NCI-H1105 (cell line): ENCODE data around the gene PPP1R14D.
"Not testable (repeated sequence)": the region's sequence is repeated elsewhere in the genome, so short reads cannot be mapped to it uniquely, and the experiment has no call there.

Source experiments
- DNase-seq: peaks from one replicate; lab custom pipeline; 2025; lab: John Stamatoyannopoulos, UW

Gene PPP1R14D, protein sequence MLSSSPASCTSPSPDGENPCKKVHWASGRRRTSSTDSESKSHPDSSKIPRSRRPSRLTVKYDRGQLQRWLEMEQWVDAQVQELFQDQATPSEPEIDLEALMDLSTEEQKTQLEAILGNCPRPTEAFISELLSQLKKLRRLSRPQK

DNA sequence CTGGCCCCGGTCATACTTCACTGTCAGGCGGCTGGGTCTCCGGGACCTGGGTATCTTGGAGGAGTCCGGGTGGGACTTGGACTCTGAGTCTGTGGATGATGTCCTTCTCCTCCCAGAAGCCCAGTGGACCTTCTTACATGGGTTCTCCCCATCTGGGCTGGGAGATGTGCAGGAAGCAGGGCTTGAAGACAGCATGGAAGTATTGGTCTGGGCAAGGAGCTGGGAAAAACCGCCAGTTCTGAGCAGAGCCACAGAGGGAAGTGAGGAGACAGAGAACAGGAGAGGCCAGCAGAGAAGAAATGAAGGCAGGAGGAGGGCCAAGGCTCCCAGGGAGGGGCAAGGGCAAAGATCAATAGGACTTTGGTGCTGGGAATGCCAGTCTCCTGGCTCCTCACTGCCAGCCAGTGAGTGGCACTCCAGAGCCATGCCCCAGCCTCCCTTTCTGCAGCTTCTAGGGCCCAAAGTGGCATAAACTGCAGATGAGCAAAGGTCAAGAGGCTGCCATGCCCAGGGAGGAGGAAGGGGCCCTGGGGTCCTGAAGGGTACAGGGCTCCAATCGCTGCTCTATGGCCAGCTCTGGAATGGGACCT is at the start of gene PPP1R14D:
Gene PPP1R14D (minus strand): TSS at position 262 of the 590 bp plus-strand sequence. CDS start 67 bp downstream, at position 195.
- no peak for DNase-seq

DNA sequence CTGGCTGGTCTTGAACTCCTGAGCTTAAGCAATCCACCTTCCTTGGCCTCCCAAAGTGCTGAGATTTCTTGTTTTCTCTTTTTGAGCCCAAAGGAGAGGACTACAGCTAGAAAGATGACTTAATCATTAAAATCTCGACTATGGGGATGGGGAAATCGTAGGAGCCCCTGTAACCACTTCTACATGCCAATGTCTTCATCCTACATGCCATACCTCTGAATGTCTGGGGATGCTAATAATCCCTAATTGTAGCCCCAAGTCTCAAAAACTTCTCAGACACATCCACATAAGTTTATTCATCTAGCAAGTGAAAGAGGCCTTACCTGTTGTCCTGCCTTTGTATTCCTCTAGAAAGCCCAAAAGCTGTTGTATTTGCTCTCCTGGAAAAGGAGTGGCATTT is 49.2 kb upstream of the PPP1R14D start:
- DNase-seq, result no peak

DNA sequence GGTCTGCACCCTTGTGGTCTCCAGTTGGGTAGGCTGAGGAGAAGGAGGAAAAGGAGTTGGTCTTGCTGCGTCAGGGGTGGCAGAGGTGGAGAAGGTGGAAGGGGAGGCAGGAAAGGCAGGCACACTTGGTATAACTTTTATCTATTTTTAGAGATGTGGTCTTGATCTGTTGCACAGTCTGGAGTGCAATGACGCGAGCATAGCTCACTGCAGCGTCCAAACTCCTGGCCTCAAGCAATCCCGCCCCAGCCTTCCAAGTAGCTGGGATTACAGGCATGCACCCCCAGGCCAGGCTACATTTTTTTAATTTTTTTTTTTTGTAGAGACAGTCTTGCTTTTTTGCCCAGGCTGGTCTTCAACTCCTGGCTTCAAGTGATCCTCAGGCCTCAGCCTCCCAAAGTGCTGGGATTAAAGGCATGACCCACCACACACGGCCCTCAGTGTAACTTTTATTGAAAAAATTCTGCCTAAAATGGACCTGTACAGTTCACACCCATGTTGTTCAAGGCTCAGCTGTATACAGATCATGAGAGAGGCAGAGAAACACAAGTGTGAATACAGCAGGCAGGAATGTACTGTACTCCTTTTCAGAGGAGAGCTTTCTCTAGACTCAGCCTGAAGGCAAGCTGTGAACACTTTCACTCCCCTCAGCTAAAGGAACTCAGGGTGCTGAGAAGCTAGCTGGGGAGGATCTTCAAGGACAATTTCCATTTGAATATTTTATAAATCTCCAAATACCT is 47.7 kb upstream of the PPP1R14D start:
- no peak for DNase-seq

DNA sequence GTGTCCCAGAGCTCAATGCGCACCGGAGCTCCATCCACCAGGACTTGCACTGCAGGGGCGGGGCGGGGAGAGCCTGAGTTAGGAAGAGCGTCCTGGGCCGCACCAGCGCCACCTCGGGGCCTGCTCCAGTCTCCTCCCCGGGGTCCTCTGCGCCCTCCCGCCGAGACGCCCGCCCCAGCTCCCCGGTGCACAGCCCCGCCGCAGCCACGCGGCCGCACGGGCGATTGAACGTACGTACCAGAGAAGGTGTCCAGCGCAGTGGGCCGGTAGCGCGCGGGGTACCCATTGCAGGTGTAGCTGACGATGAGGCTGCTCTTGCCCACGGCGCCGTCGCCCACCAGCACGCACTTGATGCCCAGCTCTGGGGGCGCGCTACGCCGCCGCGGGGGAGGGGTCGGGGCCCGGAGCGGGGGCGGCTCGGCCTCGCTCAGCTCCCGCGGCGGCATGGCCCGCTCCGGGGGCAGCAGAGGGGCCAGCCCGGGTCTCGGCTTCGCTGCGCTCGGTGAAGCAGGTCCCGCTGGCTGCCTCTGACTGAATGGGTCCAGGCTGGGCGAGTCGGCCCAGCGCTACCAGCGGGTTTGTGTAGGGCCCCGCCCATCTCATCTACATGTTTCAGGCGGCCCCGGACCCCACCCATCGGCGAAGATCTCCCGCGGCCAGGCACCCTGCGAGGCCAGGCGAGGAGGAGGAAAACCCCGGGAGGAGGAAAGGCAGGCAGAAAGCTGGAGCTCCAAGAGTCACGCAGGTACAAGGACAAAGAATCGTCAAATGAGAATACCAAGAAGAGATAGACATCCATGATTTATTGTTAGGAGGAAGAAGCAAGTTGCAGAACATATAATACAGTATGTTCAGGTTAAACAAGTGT is 45.4 kb upstream of the PPP1R14D start, which contains the start of gene RHOV:
Gene RHOV (minus strand): TSS at position 541 of the 868 bp plus-strand sequence. CDS start 95 bp downstream, at position 446.
- DNase-seq, result peak; percentile 53

DNA sequence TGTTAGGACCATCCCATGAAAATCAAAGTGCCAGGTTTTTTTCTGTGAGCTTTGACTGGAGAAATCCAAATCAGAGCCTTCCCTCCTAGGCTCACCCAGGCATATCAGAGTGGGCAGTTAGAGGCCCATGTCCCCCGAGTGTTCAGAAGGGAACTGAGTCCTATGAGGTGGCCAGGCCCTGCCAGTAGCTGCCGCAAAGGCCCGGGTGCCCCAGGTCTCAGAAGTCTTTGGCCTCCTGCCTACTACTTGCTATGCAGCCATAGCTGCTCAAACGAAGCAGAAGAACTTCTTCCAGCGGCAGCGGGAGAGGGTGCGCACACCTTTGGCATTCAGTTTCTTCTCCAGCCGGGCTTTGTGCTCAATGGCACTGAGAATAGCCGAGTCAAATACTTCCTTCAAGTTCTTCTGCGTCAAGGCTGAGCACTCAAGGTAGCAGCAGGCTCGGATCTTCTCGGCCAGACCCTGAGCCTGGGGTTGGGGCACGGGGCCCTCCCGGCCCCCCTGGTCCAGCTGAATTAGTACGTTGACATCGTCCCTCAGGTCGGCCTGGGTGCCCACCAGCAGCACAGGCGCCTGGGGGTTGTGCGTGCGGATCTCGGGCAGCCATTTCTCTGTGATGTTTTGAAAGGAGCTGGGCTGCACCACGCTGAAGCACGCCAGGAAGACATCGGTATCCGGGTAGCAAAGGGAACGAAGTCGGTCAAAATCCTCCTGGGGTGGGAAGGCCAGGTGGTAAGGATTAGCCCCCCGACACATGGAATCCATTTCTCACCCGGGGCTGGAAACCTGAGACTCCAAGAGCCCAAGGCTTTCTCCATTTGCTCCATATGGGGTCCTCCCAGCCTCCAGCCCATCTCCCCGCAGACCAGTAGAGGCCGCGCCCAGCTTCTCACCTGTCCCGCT is 44.5 kb upstream of the PPP1R14D start:
- no peak for DNase-seq

DNA sequence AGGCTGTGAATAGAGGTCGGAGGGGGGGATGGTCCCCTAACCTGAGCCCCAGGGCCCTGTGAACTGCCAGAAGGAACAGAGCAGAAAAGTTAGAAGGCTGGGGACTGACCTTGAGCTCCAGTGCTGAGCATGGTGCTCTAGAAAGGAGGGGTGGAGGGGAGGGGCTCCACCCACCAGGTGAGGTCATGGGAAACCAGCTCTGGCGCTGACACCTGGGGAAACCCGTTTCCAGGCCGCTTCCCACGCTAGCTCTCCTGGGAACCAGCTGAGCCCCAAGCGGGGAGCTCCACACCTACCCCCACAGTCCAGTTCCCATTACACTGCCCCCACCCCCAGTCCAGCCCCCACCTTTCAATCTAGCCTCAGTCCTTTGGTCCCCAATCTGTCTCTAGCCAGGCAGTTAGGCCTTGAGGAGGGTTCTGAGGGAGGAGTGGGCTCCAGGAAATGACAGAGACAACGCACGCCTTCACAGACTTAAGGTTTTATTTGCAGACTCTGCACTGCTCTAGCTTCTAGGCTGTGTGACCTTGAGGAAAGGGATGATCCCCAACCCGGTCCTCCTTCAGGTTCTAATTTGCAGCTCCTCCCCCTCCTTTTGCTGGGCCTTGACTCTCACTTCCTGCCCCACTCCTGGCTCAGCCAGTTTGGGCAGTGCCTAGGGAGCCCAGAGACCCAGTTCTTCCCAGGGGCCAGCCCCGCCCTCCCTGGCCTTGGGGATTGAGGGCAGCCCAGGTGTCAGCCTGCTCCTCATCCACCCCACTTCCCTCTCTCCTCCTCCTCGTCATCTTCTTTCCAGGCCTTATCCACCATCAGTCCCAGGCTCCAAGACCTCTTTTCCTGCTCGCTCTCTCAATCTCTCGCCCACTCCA is 43.5 kb upstream of the PPP1R14D start:
- no peak for DNase-seq

DNA sequence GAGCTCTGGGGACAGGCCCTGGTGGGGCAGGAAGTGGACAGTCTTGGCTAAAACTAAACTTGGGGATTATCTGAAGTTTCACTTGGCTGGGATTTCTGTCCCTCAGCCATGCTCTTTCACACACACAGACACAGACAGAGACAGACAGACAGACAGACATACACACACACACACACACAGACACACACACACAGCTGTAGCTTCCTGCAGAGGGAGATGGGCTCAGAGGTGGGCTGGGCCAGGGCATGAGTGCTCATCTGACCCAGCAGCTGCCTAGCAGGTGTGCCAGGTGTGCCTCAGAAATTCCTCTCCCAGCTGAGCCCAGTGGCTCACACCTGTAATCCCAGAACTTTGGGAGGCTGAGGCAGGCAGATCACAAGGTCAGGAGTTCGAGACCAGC is 42.2 kb upstream of the PPP1R14D start:
- no peak for DNase-seq

DNA sequence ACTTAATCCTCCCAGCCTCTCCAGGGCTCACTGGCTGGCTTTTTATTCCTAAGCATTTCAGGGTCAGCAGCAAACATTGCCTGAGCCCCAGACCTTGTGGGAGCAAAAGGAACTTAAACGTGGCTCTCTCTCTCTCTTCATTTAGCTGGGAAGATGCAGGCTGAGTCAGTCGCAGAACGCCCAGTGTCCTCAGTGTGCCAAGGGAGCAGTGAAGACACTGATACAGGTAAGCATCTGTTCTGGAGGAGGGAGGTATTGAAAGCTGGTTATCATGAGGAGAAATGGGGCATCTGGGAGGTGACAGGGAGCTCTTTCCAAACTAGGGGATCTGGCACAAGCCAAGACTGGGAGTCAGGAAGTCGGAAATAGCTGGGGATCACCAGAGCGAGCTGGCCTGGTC is 41.2 kb upstream of the PPP1R14D start:
- no peak for DNase-seq

DNA sequence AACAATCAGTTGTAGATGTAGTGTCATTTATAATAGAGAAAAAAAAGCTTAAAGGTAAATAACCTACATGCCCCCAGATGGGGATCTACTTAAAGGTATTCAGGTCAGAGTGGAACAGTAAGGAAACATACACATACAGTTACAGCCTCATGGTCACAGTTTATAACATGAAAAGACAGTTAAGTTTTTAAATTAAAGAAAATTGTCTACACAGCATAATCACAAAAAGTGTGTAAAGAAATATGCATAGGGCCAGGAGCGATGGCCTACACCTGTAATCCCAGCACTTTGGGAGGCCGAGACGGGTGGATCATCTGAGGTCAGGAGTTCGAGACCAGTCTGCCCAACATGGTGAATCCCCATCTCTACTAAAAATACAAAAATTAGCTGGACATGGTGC is 38.7 kb upstream of the PPP1R14D start:
- DNase-seq, result no peak

DNA sequence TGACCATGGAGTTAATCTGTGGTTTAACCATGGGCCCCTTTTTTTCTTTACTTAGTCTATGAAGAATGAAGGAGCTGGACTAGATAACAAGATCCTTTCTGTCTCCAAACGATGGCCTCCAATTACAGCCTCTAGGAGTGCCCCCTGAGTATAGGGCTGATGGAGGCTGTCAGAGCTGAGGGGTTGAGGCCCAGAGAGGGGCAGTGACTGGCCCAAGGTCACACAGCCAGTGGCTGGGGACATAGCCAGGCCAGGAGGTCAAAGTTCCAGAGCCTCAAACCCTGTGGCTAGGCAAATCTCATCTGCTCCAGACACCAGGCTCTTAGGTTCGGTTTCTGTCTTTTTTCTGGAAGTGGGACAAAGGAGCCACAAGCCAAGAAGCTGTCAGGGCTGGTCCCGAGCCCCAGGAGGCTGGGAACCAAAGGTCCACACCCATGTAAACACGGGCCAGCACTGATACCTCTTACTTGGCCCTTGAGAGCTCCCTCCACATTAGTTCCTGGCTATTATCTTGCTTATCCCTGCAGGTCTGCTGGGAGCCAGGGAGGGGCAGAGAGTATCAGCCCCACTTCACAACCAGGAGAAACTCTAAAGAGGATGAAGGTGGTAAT is 35.3 kb upstream of the PPP1R14D start:
- DNase-seq, result no peak

DNA sequence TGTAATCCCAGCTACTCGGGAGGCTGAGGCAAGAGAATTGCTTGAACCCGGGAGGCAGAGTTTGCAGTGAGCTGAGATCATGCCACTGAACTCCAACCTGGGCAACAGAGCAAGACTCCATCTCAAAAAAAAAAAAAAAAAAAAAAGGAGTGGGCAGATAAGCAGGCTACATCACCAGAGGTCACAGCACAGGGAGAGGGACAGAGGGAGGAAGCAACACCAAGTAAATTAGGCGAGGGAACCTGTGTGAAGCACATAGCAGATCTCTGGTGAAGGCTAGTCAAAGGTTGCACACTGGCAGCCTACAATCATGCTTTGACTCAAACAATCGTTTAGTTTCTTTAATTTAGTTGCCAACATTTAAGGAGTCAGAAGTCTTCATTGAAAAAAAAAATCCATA is 32.6 kb upstream of the PPP1R14D start:
- not testable (repeated sequence) for DNase-seq

DNA sequence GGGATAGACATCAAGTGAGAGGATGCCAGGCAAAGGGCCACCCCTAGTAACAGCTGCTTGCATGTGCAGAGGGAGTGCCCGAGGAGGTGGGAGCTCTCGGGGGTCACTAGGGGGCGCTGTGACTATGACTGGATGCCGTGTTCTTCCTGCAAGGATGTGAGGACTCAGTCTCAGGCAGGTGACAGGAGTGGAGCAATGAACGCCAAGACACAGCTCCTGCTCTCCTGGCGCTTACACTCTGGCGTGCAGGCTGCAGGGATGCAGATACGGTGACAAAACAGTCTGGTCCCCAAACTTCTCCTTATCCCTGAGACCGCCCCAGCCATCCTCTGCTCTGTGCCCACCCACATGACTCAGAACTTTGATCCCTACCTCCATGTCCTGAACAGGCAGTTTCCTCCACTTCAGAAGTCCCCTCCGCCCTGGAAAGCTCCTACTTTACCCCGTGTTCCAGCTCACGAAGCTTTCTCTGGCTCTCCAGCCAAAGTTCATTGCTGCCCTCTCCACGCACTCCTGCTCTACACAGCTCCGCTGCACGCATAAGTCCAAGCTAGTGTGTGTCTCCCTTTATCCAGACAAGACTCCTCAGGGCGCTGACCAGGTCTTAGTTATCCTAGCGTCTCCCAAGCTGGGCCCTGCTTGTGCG is 30.8 kb upstream of the PPP1R14D start:
- DNase-seq, result no peak

DNA sequence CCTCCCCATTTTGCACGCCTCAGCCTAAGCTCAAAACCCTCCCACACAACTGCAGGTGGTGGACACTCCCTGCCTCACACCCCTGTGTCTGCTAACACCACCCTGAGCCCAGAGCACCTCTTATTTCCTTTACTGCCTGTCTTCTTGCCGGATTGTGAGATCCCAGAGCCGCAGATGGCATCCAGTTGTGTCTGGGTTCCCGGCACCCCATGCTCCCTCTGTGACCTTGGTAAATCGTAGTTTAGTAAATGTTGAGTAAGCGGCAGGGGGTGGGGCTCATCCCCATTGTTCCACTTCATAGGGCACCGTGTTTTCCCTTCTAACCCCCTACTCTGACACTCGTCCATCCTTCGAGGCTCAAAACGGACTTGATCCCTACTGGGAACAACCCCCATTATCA is 30.2 kb upstream of the PPP1R14D start:
- no peak for DNase-seq

DNA sequence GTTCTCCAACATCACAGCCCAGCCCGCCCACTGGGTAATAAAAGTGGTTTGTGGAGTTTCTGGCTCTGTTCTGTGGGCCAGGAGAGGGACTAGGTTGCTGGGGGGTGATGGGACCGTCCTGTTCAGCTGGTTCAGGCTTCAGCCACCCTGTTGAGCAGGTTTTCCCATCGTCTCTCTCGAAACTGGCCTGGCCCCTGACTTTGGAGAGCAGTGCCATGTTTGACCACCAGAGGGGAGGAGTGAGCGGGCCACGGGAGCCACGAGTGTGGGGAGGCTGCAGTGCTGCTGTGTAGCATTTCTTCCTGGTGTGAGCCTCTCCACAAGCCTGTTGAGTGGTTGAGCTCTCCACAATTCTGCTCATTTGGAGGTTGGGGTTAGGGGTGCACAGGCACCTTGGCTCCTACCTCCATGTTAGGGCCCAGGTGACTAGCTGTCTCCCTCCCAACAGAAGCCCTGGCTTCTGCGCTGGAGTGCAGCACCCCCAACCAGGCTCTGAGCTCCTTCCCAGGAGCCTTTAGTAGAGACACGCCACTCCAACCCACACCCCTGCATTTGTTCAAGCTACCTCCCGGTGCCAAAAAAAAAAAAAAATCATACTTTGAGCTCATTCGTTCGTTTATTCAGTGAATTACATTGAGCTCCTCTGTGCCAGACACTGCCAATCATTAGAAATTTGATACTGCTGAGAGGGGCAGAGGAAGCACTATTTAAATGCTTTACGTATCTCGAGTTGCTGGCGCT is 29.3 kb upstream of the PPP1R14D start:
- DNase-seq, result peak; percentile 51

DNA sequence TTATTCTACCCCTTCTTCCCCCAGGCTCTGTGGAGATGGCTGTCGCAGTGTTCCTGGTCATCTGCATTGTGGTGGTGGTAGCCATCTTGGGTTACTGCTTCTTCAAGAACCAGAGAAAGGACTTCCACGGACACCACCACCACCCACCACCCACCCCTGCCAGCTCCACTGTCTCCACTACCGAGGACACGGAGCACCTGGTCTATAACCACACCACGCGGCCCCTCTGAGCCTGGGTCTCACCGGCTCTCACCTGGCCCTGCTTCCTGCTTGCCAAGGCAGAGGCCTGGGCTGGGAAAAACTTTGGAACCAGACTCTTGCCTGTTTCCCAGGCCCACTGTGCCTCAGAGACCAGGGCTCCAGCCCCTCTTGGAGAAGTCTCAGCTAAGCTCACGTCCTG is 28.2 kb upstream of the PPP1R14D start:
- DNase-seq, result no peak

DNA sequence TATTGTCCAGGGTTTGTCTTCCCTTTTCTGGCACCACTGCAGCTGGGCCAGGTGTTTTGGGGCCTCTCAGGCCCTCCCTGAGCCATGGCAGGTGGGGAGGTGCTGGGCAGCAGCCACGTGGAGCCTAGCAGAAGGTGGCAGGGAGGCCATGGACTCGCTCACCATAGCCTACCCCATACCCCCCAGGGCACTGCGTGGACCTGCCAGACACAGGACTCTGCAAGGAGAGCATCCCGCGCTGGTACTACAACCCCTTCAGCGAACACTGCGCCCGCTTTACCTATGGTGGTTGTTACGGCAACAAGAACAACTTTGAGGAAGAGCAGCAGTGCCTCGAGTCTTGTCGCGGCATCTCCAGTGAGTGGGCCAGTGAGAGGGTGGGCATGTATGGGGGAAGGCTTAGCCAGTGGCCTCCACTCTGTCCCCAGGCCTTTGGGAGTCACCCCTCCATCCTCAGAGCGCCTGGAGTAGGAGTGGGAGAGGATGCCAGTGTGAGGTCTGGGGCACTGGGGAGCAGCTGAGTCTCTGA is 27.3 kb upstream of the PPP1R14D start:
- DNase-seq, result no peak

DNA sequence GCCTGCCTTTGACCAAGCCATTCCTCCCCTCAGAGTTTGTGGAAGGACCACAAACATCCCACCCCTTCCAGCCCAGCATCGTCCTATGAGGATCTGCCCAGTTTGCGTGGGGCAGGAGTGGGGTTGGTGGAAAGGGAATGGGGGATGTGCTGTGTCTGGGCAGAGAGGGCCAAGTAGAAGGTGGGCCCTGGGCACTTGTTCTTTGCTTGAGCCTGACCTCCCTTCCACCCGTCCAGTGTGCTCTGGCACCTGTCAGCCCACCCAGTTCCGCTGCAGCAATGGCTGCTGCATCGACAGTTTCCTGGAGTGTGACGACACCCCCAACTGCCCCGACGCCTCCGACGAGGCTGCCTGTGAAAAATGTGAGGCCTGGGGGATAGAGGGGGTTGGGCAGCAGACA is 25.7 kb upstream of the PPP1R14D start:
- DNase-seq, result no peak

DNA sequence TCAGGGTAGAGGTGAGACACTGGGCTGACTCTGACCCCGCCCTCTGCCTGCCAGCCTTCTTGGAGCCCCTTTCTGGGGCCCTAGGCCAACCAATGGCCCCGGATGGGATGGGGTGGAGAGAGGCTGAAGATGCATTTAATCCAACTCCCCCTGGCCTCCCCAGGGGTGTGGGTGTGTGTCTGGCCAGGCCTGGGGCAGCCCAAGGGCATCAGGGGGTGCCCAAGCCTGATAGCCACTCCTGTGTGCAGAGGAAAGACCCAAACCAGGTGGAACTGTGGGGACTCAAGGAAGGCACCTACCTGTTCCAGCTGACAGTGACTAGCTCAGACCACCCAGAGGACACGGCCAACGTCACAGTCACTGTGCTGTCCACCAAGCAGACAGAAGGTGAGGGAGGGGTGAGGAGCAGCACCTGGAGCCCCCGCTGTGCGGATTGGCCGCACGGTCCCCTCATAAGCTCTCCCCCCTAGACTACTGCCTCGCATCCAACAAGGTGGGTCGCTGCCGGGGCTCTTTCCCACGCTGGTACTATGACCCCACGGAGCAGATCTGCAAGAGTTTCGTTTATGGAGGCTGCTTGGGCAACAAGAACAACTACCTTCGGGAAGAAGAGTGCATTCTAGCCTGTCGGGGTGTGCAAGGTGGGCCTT is 24.9 kb upstream of the PPP1R14D start:
- no peak for DNase-seq
